ENCODE measurements around the gene YBX1.

The YBX1 gene

DNA sequence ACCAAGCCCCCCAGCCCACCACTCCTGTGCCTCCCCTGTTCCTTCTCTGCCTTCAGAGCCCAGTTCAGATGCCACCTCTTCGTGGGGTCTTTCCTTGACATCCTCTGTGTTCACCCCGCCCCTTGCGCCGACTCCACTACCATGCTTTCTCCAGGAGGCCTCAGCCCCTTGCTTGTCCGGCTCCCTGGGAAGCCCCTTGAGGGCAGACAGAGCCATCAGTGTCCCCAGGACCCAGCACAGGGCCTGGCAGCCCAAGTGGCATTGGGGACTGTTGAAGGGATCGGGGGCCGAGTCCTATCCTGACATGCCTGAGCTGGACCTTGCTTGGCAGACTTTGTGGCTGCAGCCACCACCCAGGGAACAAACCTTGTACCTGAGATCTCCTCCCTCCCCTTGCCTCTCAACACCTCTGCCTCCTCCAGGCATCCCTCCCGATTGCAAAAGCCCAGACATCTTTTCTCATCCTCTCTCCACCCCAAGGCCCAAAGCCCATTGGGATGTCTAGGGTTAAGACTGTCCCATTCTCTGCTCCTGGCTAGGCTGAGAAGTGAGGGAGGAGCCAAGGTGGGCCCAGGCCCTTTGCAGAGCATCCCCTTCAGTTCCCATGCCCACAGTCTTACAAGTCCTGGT, 54.5 kb downstream of the YBX1 start:
- TF ChIP-seq, protein P1, sequence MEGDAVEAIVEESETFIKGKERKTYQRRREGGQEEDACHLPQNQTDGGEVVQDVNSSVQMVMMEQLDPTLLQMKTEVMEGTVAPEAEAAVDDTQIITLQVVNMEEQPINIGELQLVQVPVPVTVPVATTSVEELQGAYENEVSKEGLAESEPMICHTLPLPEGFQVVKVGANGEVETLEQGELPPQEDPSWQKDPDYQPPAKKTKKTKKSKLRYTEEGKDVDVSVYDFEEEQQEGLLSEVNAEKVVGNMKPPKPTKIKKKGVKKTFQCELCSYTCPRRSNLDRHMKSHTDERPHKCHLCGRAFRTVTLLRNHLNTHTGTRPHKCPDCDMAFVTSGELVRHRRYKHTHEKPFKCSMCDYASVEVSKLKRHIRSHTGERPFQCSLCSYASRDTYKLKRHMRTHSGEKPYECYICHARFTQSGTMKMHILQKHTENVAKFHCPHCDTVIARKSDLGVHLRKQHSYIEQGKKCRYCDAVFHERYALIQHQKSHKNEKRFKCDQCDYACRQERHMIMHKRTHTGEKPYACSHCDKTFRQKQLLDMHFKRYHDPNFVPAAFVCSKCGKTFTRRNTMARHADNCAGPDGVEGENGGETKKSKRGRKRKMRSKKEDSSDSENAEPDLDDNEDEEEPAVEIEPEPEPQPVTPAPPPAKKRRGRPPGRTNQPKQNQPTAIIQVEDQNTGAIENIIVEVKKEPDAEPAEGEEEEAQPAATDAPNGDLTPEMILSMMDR (IDR thresholded peaks at IDR 0.05; ENCODE audit: low read depth, low read length) = no peak
- no peak overlapping the region for H3K27ac ChIP-seq

DNA sequence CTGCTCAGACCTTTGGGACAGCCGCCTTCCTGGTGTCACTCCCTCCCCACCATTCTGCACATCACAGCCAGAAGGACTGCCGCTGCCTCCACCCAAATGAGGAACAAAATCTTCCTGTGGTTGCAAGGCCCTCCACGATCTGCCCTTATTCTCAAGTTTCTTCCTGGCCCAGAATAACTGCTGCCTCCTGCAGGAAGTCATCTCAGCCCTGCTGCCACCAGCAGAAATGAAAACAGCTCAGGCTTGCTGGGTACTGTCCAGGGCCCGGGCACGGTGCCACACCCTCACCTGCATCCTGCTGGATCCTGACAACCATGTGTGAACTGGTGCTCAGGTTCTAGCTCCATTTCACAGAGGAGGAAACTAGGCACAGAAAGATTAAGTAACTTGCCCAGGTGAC, 55.0 kb downstream of the YBX1 start:
- Histone ChIP-seq H3K27ac (no peak overlapping the region), H3K9me3 (ENCODE audit: severe bottlenecking) (no peaks in the 10 kb centered on the region), H3K27me3 (ENCODE audit: insufficient read depth, low read depth, severe bottlenecking) (no peaks in the 10 kb centered on the region), H3K36me3 (no peaks in the 10 kb centered on the region), H3K4me3 (ENCODE audit: low read depth, low read length) (no peak overlapping the region)
- no peak for DNase-seq
- TF ChIP-seq, protein P1 (IDR thresholded peaks at IDR 0.05; ENCODE audit: low read depth, low read length) = no peak

More for the DNA sequence above, 54.5 kb downstream of the YBX1 start:
- Histone ChIP-seq H3K36me3 (no peaks in the 10 kb centered on the region), H3K4me3 (ENCODE audit: low read depth, low read length) (no peak overlapping the region), H3K27me3 (ENCODE audit: insufficient read depth, low read depth, severe bottlenecking) (no peaks in the 10 kb centered on the region), H3K9me3 (ENCODE audit: severe bottlenecking) (no peaks in the 10 kb centered on the region)
- no peak for DNase-seq

DNA sequence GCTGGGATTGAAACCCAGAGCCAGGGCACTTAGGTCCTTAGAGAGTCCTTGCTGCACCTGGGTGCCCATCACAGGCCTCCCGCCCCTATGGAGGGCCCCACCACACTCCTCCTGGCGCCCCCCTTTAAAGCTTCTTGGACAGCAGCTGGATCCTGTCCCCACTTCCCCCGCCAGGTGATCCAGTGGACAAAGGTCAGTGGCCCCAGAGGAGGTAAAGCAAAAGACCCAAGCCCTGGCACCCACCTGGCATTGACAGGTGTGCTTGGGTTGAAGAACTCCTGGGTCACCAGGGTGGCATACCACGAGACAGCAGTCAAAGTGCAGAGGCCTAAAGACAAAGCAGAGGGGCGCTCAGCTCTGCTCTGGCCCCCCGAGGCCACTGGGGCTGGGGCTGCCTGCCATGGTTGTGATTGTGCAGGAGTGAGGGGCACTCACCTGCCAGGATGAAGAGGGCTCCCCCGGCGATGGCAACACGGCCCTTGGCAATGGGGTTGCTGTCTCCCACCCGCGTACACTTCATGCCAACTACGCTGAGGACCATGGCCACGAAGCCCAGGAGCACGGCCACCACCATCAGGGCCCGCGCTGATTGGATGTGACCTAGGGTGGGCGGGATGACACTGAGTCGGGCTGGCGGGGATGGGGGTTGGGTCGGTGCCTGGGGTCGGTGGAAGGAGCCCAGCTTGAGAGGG, 55.9 kb downstream of the YBX1 start:
- Histone ChIP-seq H3K36me3 (no peaks in the 10 kb centered on the region), H3K27ac (no peak overlapping the region), H3K9me3 (ENCODE audit: severe bottlenecking) (no peaks in the 10 kb centered on the region), H3K4me3 (ENCODE audit: low read depth, low read length) (no peak overlapping the region), H3K27me3 (ENCODE audit: insufficient read depth, low read depth, severe bottlenecking) (no peaks in the 10 kb centered on the region)
- DNase-seq = no peak
- TF ChIP-seq, protein P1 (IDR thresholded peaks at IDR 0.05; ENCODE audit: low read depth, low read length) = no peak

DNA sequence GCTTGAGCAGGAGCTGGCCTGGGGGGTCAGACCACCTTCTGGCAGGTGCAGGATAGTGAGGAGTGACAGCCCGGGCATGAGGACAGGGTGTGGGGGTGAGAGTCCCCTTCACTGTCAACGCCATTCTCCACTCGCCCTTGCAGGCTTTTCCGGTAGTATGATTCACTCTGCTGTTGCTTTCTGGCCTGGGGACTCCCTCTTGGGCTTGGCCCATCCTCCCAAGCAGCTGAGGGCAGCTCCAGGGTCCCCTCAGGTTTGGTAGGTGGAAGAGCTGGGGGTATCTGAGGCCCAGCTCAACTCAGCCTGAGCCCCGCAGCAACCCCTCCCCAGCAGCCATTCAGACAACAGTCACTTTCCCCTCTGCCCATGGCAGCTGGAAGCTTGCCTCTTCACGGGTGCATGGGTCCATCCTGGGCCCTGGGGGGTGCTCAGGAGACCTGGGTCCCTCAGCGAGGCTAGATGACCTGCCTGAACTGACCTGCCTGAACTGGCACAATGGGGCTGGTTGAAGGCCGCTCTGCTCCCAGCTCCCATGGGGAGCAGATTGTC, 56.5 kb downstream of the YBX1 start:
- no peak overlapping the region for H3K27ac ChIP-seq
- TF ChIP-seq, protein P1 (IDR thresholded peaks at IDR 0.05; ENCODE audit: low read depth, low read length) = no peak

DNA sequence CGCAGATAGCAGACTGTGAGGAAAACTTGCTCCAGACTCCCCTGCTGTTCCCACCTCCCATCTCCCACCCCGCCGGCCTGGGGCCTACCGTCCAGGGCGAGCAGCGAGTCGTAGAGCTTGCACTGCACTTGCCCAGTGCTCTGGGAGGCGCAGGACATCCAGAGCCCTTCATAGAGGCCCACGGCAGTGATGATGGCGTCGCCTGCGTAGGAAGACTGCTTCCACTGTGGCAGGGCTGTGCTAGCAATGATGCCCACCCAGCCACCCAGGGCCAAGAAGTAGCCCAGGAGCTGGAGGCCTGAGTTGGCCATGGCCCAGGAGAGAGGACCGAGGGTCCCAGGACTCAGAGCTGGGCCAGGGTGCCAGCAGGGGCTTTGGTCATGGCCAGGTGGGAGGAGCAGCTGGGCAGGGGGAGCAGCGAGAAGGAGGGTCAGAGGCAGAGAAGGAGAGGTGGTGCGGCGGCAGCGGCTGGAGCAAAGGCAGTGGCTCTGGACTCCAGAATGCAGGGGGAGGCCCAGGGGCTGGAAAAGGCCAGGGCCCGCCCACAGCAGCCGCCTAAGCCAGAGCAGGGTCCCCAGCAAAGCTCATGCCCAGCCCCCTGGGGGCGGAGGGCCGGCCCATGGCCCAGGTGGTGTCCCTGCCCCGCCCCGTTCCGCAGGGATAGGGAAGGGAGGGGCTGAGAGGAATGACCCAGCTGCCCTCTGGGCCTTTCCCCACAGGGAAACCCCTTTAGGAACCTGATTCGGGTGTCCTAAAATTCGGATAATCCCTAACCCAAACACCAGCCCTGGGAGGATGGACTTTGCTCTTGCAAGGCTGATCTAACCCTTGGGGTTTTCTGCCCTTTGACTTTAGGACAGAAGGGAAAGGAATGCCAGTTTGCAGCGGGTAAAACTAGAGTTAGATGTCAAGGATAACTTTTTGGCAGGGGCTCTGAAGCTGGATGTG, 57.8 kb downstream of the YBX1 start, which contains the start of gene CLDN19:
Gene CLDN19 (minus strand): TSS at position 484 of the 948 bp plus-strand sequence. CDS start 173 bp downstream, at position 311.
- peak within 1 kb of the TSS; percentile 89 for H3K27ac ChIP-seq
- H3K4me3 ChIP-seq (ENCODE audit: low read depth, low read length) = peak within 1 kb of the TSS; percentile 43
- H3K27me3 ChIP-seq (ENCODE audit: insufficient read depth, low read depth, severe bottlenecking) = no peaks in the 10 kb centered on the region
- H3K9me3 ChIP-seq (ENCODE audit: severe bottlenecking) = no peaks in the 10 kb centered on the region
- no peaks in the 10 kb centered on the region for H3K36me3 ChIP-seq
- peak; percentile 92 for DNase-seq
- TF ChIP-seq, protein P1 (IDR thresholded peaks at IDR 0.05; ENCODE audit: low read depth, low read length) = no peak

More for the DNA sequence above, 56.5 kb downstream of the YBX1 start:
- no peaks in the 10 kb centered on the region for H3K27me3 ChIP-seq (ENCODE audit: insufficient read depth, low read depth, severe bottlenecking)
- no peak for DNase-seq
- no peak overlapping the region for H3K4me3 ChIP-seq (ENCODE audit: low read depth, low read length)
- H3K9me3 ChIP-seq (ENCODE audit: severe bottlenecking) = no peaks in the 10 kb centered on the region
- no peaks in the 10 kb centered on the region for H3K36me3 ChIP-seq
